ENCODE results near the gene NINJ2. TPM values are rescaled to one million over a fixed set of nuclear protein-coding genes. Genes with fewer than 3 reads are reported as not detected.

Gene NINJ2
- total RNA-seq, 4 donors from 2014 or later = 2.2 to 14.9 (median 4.5) TPM

DNA sequence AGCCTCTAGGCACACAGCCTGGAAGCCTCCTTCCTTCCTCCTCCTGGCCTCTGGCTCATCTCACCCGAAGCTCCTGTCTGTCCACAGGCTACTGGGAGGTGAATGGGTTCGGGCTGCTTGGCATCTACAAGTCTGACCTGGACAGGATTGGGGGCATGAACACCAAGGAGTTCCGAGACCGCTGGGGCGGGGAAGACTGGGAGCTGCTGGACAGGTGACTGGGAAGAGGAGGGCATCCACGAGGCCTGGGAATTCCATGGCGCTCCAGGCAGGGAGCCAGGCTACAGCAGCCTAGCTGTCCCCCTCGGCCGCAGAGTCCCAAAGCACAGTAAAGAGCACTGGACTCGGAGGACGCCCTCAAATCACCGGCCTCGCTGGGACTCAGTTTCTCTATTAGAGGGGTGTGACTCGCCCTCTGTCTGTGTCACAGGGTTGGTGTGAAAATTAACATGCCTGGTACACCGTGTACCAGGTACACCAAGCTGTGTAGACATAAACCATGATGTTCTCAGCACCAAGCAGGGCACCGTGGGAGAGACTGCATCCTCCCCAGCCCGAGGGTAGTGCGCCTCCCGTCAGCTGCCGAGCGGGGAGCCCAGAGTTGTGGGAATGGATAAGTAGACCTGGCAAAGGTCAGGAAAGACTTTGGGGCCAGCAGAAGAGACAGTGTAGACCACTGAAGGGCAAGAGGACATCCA is 103.9 kb downstream of the NINJ2 start:
- Histone ChIP-seq H3K27ac (no peak overlapping the region), H3K4me3 (no peak overlapping the region), H3K36me3 (no peaks in the 10 kb centered on the region), H3K4me1 (peaks cover 0 to 40% (median 0%) of the 10 kb centered on the region in 3 donors), H3K27me3 (peaks cover 0 to 20% (median 0%) of the 10 kb centered on the region in 4 donors), H3K9me3 (no peaks in the 10 kb centered on the region)
- no peak for DNase-seq
- intact Hi-C loops (cut with DNase I) = no loop called here
- 80 to 81% methylated on average over 1 to 6 of the region's 21 CpGs for WGBS, 2 donors
- TF ChIP-seq POLR2A (IDR thresholded peaks at IDR 0.05) = no peak
- TF ChIP-seq, protein P1, sequence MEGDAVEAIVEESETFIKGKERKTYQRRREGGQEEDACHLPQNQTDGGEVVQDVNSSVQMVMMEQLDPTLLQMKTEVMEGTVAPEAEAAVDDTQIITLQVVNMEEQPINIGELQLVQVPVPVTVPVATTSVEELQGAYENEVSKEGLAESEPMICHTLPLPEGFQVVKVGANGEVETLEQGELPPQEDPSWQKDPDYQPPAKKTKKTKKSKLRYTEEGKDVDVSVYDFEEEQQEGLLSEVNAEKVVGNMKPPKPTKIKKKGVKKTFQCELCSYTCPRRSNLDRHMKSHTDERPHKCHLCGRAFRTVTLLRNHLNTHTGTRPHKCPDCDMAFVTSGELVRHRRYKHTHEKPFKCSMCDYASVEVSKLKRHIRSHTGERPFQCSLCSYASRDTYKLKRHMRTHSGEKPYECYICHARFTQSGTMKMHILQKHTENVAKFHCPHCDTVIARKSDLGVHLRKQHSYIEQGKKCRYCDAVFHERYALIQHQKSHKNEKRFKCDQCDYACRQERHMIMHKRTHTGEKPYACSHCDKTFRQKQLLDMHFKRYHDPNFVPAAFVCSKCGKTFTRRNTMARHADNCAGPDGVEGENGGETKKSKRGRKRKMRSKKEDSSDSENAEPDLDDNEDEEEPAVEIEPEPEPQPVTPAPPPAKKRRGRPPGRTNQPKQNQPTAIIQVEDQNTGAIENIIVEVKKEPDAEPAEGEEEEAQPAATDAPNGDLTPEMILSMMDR (IDR thresholded peaks at IDR 0.05) = no peak

DNA sequence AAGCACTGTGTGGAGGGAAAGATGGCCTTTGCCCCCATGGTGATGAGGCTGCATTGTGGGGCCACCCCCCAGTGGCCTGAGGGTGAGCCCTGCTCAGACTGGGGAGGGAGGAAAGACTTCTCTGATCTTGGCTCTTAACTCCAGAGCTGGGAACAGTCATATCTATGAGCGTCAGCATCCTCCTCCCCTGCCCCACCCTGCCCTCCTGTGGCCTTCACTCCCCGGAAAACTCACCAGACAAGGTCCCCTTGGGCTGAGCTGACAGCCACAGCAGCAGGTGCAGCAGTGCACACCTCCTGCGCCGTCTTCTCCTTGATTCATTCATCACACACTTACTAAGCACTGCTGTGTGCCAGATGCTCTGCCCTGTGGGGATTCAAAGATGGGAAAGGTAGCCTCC is 104.7 kb downstream of the NINJ2 start:
- H3K4me3 ChIP-seq = no peak overlapping the region
- H3K4me1 ChIP-seq = peaks cover 0 to 41% (median 0%) of the 10 kb centered on the region in 3 donors
- WGBS, 2 donors = 43 to 100% methylated on average over 1 to 2 of the region's 4 CpGs
- no peaks in the 10 kb centered on the region for H3K9me3 ChIP-seq
- H3K27me3 ChIP-seq = peaks cover 0 to 20% (median 0%) of the 10 kb centered on the region in 4 donors
- intact Hi-C loops (cut with DNase I) = no loop called here
- DNase-seq = no peak
- H3K36me3 ChIP-seq = no peaks in the 10 kb centered on the region
- no peak for TF ChIP-seq POLR2A (IDR thresholded peaks at IDR 0.05)
- TF ChIP-seq, protein P1 (IDR thresholded peaks at IDR 0.05) = peak in 1 of 6 experiments; percentile 9
- no peak overlapping the region for H3K27ac ChIP-seq

DNA sequence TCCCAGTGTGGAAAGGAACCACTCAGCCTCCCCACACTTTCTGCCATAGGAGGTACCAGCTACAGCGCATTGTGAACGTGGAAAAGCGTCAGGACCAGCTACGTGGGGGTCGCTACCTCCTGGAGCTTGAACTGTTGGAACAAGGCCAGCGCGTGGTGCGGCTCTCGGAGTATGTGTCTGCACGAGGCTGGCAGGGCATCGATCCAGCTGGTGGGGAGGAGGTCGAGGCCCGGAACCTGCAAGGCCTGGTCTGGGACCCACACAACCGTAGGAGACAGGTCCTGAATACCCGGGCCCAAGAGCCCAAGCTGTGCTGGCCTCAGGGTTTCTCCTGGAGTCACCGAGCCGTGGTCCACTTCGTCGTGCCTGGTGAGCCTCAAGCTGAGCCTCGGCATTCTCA is 106.7 kb downstream of the NINJ2 start:
- H3K4me1 ChIP-seq = peaks cover 0 to 48% (median 0%) of the 10 kb centered on the region in 3 donors
- H3K36me3 ChIP-seq = peaks cover 0 to 9% (median 0%) of the 10 kb centered on the region in 3 donors
- no peak overlapping the region for H3K4me3 ChIP-seq
- H3K27me3 ChIP-seq = peaks cover 0 to 20% (median 0%) of the 10 kb centered on the region in 4 donors
- DNase-seq = no peak
- no peaks in the 10 kb centered on the region for H3K9me3 ChIP-seq
- intact Hi-C loops (cut with DNase I) = no loop called here
- no peak overlapping the region for H3K27ac ChIP-seq
- 89 to 90% methylated on average over 2 to 9 of the region's 20 CpGs for WGBS, 2 donors
- TF ChIP-seq, protein P1 (IDR thresholded peaks at IDR 0.05) = no peak
- no peak for TF ChIP-seq POLR2A (IDR thresholded peaks at IDR 0.05)

DNA sequence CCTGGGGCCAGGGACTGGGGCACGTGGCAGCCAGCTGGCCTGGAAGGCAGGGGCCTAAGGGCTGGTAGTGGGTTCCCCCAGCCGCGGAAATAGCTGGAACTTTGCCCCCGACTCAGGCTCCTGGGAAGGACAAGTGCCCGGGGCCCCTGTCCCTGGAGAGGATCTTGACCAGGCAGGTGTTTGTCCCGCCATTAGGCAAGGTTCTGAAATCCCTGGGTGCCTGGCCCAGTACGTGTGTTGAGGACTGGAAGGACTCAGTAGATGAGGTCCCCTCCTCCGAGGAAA is 109.3 kb downstream of the NINJ2 start:
- WGBS, 2 donors = 65 to 81% methylated on average over 3 to 4 of the region's 8 CpGs
- no peak for TF ChIP-seq POLR2A (IDR thresholded peaks at IDR 0.05)
- TF ChIP-seq, protein P1 (IDR thresholded peaks at IDR 0.05) = no peak

DNA sequence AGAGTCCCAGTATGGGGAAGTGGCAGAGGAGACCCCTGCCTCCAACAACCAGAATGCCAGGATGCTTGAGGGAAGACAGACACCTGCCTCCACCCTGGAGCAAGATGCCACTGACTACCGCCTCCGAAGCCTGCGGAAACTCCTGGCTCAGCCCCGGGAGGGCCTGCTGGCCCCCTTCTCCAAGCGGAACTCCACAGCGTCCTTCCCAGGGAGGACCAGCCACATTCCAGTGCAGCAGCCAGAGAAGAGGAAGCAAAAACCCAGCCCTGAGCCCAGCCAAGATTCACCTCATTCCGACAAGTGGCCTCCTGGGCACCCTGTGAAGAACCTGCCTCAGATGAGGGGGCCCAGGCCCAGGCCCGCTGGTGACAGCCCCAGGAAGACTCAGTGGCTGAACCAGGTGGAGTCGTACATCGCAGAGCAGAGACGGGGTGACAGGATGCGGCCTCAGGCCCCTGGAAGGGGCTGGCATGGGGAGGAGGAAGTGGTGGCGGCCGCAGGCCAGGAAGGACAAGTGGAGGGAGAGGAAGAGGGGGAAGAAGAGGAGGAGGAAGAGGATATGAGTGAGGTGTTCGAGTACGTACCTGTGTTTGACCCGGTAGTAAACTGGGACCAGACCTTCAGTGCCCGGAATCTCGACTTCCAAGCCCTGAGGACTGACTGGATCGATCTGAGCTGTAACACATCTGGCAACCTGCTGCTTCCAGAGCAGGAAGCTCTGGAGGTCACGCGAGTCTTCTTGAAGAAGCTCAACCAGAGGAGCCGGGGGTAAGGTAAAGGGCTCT is 109.8 kb downstream of the NINJ2 start:
- no peak overlapping the region for H3K4me3 ChIP-seq
- peaks cover 0 to 24% (median 0%) of the 10 kb centered on the region in 3 donors for H3K4me1 ChIP-seq
- H3K27me3 ChIP-seq = peaks cover 0 to 10% (median 0%) of the 10 kb centered on the region in 4 donors
- WGBS, 2 donors = 61 to 73% methylated on average over 13 to 15 of the region's 23 CpGs
- no peak overlapping the region for H3K27ac ChIP-seq
- intact Hi-C loops (cut with DNase I) = no loop called here
- DNase-seq = no peak
- H3K9me3 ChIP-seq = no peaks in the 10 kb centered on the region
- TF ChIP-seq, protein P1 (IDR thresholded peaks at IDR 0.05) = no peak
- no peak for TF ChIP-seq POLR2A (IDR thresholded peaks at IDR 0.05)
- peaks cover 0 to 9% (median 0%) of the 10 kb centered on the region in 3 donors for H3K36me3 ChIP-seq

More for the DNA sequence above, 109.3 kb downstream of the NINJ2 start:
- H3K4me3 ChIP-seq = no peak overlapping the region
- no peaks in the 10 kb centered on the region for H3K9me3 ChIP-seq
- peaks cover 0 to 14% (median 0%) of the 10 kb centered on the region in 4 donors for H3K27me3 ChIP-seq
- H3K4me1 ChIP-seq = peaks cover 0 to 29% (median 0%) of the 10 kb centered on the region in 3 donors
- H3K36me3 ChIP-seq = peaks cover 0 to 9% (median 0%) of the 10 kb centered on the region in 3 donors
- no peak overlapping the region for H3K27ac ChIP-seq
- intact Hi-C loops (cut with DNase I) = no loop called here
- no peak for DNase-seq

All from esophagus squamous epithelium (tissue), 5 donors.